ENCODE data around the gene PLAAT2.
"Not testable (repeated sequence)": the region's sequence is repeated elsewhere in the genome, so short reads cannot be mapped to it uniquely, and the experiment has no call there.

DNA sequence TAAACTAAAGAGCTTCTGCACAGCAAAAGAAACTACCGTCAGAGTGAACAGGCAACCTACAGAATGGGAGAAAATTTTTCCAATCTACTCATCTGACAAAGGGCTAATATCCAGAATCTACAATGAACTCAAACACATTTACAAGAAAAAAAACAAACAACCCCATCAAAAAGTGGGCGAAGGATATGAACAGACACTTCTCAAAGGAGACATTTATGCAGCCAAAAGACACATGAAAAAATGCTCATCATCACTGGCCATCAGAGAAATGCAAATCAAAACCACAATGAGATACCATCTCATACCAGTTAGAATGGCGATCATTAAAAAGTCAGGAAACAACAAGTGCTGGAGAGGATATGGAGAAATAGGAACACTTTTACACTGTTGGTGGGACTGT, 15.7 kb upstream of the PLAAT2 start:
- not testable (repeated sequence) for TF ChIP-seq POLR2A (IDR thresholded peaks at IDR 0.05; ENCODE audit: low read depth, low read length); POLR2AphosphoS5 (IDR thresholded peaks at IDR 0.05; ENCODE audit: low read depth, low read length); TAF1 (IDR thresholded peaks at IDR 0.05; ENCODE audit: low read depth, low read length); SPI1 (IDR thresholded peaks at IDR 0.05; ENCODE audit: low read depth, low read length); POU2F2 (IDR thresholded peaks at IDR 0.05; ENCODE audit: low read depth, low read length); PAX5 (IDR thresholded peaks at IDR 0.05; ENCODE audit: insufficient read depth, low read length, severe bottlenecking)

Data from GM12891 (cell line).